NCI-H1436 treated with DMSO at 0.1 percent for 48 hours (cell line): ENCODE measurements around the gene LSP1.

Experiments used
- DNase-seq: peaks from one replicate; lab custom pipeline; 2025; lab: John Stamatoyannopoulos, UW

LSP1 gene

DNA sequence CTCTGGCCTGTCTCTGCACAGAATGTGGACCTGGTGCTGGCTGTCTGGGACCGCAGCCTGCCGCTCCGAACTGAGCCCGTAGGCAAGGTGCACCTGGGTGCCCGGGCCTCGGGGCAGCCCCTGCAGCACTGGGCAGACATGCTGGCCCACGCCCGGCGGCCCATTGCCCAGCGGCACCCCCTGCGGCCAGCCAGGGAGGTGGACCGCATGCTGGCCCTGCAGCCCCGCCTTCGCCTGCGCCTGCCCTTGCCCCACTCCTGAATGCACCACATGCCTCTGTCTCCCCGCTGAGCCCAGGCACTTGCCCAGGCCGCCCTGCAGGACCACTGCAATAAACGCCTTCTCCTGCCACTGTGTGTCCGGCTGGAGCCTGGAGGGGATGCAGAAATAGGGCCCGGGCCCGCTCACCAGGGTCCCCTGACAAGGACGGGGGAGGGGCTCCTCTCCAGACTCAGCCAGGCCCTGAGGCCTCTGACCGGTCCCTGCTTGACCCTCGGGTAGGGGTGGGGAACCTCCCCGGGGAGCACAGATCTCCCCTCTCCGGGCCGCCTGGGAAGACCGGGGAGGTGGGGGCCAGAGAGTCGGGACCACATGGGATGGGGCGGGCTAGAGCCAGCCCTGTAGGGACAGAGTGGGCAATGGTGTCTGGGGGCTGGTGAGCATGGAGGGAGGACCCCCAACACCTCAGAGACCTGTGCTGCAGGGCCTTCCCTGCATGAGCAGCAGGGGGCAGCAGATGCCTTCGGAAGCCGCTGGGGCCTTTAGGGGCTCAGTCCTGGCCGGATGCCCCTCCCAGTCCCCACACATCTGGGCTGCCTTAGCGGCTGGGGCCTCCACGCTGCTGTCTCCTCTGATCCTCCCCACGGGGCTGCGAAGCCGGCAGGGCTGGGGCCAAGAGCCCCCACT lies 15.5 kb upstream of the LSP1 start:
- no peak for DNase-seq

DNA sequence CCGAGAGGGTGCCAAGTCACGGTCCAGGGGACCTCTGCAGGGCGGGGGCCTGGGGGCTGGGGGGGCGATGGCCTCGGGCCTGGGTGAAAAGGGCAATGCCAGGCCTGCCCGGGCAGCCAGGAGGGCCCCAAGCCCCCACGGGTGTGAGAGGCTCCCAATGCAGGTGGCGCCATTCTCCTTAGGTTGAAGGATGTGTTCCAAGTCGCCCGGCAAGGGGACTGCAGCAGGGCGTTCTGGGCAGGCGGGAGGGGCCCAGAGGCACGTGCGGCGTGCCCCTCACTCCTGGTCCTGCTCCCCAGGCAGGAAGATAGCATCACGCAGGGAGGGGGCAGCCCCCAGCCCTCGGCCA lies 14.8 kb upstream of the LSP1 start:
- DNase-seq, result no peak

DNA sequence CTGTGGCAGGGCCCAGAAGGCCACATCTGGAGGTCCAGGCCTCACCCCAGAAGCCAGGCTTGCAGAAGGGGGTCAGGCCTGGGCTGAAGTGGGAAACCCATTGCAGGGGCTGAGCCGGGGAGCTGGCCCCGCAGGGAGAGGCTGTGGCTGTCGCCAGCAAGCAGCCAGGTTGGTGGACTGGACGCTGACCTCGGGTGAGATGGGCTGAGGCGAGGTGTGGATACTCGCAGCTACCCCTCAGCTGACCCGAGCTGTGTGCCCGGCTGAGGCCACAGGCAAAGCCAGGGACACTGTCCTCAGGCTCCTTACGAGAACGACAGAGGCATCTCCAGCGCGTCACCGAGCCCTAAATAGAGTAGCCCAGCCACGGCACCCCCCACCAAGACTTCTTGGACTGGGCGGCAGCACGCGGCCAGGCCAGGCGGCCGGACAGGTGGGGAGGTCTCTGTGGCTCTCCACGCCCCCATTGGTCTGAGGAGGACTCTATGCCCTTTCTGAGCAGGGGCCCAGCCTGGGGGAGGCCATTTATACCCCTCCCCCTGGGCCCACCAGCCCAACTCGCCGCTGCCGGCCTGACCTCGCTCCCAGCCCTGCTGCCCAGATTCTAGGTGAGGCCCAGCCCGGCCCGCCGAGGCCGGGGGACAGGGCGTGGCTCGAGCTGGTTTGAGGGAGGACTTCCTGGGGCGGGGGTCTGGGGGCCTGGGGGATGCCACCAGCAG lies 14.3 kb upstream of the LSP1 start, which contains the start of gene TNNI2:
Gene TNNI2 (plus strand): TSS at position 556 of the 719 bp plus-strand sequence. CDS start 716 bp downstream, outside the sequence.
- DNase-seq, result no peak

DNA sequence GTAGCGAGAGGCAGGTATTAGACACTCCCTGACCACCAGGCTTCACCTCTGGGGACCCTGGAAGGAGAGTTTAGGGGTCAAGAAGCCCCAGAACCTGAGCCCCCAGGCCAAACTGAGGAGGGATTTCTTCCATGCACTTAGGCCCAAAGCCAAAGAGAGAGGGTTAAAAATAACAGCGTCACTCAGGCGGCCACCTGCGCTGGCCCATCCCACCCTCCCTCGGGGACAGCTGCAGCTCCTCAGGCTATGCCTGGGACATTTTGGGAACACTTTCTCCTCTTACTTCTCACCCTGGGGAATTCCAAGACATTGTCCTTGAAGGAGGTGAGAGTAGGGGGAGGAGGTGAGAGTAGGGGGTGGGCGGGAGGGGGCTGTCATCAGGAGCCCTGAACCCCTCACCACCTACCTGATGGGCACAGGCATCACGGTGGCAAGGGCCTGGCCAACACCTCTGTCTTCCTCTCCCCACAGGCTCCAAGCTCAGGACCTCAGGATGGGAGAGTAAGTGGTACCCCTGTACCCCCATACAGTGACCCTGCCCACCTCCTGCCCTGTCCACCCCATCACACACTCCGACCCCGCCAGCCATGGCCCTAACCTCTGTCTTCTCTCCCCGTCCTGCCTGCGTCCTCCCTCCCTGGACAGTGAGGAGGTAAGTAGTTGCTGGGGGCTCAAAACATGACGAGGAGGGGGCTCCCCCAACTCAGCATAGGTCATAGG lies 13.5 kb upstream of the LSP1 start:
- DNase-seq, result no peak

DNA sequence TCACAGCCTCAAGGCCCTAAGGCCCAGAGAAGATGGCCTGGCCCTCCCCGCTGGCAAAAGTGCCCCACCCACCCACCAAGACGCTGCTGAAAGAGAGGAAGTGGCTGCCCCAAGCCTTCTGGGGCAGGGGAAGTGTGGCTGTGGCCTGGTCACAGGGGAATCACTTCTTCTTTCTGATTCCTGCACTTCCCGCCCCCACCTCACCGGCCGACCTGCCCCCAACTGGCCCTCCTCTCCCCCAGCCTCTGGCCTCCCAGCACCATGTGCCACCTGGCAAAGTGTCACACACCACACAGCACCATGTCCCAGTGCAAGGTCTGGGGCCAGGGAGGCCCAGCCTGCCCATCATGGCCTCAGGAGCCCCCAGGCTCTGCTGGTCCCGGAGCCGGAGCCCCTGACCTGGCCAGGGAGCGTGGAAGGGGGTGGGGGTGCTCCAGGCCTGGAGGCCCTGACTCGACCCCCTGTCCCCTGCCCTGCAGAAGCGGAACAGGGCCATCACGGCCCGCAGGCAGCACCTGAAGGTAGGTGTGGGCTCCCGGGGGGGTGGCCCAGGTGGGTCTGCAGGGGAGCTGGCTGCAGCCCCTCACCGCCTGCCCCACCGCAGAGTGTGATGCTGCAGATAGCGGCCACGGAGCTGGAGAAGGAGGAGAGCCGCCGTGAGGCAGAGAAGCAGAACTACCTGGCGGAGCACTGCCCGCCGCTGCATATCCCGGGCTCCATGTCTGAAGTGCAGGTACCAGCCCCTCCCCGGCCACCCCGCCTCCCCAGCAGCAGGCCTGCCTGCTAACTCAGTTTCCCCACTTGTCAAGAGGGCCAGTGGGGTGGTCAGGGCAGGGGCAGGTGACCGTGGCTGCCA lies 12.7 kb upstream of the LSP1 start:
- no peak for DNase-seq

DNA sequence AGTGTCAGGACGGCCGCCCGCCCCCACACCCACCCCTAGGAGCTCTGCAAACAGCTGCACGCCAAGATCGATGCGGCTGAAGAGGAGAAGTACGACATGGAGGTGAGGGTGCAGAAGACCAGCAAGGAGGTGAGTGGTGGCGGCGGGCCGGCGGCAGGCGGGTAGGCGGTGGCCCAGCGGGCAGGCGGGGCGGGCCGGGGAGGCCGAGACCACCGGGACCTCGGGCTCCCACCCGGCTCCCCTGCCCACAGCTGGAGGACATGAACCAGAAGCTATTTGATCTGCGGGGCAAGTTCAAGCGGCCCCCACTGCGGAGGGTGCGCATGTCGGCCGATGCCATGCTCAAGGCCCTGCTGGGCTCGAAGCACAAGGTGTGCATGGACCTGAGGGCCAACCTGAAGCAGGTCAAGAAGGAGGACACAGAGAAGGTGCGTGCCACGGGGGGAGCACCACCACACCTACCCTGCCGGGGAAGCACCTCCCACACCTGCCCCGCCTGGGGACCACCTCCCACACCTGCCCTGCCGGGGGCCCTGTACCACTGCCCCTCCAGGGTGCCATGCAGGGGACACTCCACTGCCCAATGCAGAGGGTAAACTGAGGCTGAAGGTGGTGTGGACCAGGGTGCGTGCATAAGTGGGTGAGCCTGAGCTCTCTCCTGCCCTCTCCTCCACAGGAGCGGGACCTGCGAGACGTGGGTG lies 12.0 kb upstream of the LSP1 start:
- no peak for DNase-seq

DNA sequence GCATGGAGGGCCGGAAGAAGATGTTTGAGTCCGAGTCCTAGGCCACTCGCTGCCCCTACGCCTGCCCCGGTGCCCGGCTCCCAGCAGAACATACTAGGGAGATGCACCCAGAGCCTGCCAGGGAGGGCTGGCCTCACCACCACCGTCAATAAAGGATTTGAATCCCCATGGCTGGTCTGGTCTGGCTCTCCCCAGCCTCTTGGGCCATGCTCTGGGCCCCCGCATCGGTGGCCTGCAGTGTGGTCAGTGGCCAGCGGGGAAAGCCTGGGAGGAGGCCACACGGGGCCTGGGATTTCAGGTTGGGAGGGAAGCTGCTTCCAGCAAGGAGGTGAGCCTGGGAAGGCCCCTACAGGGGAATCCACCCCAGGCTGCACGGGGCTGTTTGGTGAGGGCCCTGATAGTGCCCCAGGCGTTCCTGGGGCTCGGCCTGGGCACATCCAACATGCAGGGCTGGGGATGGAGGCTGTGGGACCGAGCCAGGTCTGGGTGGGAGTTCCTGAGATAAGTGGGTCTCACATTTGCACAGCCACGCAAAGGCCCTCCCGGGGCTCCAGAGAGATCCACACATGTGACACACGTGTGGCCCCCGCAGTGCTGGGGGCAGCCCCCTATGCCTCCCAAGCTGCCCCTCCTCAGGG lies 11.3 kb upstream of the LSP1 start:
- no peak for DNase-seq

DNA sequence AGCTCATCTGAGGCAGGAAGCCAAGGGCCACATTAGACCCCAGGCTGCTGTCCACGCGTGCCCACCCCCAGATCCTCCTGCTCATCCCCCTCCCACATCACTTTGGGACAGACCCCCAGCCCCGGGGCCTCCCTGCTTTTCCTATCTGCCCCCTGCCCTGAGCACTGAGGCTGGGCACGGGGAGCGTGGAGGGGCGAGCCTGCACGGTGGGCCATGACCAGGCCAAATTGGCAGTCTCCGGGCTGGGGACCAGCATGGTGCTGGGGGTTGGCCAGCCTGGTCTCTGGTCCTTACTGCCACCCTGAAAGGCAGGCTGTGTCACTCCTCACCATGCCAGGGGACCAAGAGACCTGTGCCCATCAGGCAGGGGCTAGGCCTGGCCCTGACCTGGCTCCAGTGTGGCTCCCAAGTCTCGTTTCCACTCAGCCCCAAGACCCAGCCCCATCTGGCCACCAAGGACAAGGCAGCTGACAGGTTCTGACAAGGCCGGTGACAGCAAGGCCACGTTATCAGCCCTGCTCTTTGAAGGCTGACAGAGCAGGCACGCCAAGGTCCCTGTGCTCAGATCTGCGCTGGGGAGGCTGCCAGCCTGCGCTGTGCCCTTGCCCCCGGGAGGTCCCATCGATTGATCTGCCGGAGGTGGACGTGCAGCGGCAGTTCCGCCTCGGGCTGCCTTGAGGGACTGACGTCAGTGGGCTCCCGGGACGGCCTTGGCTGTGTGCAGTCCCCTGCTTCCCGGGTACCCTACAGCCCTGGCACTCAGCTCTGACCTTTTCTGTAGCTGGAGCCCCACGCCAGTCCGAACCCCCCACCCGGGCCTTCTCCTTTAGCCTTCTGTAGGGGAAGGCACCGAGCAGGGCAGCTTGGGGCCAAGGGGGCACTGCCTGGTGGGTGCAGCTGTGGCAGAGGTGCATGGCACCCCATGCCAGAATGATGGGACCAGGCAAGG lies 10.5 kb upstream of the LSP1 start:
- no peak for DNase-seq

DNA sequence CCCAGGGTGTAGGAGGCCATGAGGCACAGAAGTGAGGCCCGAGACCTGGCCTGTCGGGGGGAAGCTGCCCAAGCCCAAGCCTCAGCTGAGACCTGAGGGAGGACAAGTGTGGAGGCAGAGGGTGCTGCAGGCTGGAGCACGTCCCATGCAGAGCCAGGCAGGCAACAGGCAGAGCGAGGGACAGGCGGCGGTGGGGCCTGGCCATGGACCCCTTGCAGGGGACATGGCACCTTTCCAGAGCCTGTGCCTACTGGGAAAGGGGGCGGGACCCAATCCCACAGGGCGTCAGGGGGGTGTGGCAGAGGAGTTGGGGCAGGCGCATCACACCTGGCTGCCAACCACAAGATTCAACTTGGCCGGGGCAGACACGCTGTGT lies 9.8 kb upstream of the LSP1 start:
- DNase-seq, result no peak

DNA sequence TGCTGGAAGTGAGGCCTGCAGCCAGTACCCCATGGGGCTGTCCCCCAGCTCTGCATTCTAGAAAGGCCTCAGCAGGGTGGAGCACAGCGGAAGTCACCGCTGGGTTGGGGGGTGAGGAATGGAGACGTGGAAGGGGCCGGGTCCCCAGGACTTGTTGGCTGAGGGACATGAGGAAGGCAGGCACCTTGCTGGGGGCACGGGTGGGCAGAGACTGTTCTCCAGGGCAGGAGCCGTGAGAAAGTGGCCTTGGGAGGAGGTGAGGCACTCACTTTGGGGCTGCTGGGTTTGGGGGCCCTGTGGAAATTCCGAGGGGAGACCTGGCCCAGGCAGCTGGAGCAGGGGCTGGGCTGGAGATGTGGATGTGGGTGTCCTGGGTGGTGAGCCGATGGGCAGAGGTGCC lies 9.1 kb upstream of the LSP1 start:
- no peak for DNase-seq

DNA sequence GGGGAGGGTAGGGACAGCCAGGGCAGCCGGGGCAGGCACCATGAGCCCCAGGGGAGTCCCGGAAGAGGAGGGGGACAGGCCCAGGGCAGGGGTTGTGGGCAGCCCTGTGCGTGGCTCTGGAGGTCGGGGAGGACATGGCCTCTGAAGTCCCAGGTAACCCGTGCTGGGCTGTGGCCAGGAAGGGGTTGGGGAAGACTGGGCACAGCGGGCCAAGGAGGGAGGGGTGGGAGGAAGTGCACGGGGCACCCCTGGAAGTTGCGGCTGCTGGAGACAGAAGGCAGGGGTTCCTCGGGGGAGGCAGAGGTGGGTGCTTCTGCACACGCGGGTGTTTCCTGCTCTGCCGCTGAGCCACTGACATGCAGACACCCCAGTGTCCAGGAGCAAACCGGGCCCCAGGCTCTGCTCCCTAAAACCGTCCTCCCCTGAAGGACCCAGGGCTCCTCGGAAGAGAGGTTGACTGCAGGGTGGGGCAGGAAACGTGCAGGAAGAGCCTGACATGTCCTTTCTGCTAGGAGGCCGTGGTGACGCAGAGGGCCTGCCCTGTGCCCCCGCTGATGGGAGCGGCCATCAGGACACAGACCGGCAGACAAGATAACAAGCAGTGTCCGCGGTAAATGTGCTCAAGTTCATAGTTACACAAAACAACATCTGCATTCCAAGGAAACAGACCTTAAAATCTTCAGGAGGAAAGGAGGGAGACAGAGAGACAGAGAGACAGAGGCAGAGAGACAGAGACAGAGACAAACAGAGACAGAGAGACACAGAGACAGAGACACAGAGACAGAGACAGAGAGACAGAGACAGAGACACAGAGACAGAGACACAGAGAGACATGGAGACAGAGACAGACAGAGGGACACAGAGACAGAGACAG lies 8.4 kb upstream of the LSP1 start:
- no peak for DNase-seq

DNA sequence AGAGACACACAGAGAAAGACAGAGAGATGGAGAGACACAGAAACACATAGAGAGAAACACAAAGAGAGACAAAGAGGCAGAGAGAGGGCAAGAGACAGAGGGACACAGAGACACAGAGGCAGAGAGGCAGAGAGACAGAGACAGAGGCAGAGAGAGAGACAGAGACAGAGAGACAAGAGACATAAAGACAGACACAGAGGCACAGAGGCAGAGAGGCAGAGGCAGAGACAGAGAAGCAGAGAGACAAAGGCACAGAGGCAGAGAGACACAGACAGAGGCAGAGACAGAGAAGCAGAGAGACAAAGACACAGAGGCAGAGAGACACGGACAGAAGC lies 7.8 kb upstream of the LSP1 start:
- DNase-seq, result no peak

DNA sequence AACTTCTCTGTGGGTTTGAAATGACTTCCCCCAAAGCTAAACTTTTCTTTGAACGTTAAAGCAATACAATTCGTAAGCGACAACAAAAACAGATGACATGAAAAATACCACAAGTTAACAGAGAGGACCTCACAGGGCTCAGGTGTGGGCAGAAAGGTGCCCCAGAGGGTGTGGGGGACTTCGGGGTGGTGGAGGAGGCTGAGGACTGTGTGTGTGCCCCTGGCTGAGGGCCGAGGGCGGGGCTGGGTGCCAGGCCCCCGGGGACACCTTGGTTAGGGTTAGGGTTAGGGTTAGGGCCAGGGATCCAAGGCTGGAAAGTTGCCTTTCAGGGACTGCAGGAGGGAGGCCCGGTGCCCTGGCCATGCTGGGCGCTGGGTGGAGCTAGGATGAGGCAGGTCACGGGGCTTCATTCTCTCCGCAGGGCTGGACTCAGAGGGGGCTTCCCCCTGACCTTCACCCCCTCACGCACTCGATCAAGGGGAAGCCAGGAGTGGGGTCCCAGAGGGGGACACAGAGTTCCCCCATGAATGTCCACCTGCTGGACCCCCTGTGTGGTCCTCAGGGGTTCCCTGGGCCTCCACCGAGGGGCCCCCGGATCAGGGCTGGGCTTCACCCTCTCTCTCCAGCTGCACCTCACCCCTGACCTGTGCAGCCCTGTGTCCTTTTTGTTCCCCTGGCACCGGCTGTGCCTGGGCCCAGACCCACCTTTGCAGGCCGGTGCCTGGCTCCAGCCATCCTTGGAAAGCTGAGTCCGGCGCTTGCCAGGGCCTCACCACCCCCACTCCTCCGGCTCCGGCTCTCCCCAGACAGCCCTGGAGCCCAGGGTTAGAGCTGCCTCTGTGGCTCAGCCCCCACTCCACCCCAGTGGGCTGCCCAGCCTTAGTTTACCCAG lies 7.1 kb upstream of the LSP1 start:
- DNase-seq, result no peak

DNA sequence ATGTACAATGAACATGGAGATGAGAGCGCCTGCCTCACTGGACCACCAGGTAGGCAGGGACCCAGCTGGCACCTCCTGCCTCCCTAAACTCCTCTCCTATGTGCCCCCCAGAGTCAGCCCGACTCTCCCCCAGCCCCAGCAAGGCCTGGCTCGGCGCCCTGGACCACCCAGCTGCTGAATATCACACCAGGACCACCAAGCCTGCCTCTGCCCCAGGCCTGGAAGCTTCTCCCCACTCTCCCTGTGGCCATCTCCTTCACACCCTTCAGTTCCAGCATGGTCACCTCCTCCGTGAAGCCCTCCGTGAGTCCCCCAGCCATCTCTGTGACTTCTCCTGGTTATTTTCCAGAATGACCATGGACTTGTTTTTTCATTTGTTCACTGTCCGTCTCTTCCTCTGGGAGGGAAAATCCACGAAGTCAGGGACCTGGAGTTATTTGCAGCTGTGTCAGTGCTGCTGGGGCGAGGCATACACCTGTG lies 6.4 kb upstream of the LSP1 start:
- no peak for DNase-seq

DNA sequence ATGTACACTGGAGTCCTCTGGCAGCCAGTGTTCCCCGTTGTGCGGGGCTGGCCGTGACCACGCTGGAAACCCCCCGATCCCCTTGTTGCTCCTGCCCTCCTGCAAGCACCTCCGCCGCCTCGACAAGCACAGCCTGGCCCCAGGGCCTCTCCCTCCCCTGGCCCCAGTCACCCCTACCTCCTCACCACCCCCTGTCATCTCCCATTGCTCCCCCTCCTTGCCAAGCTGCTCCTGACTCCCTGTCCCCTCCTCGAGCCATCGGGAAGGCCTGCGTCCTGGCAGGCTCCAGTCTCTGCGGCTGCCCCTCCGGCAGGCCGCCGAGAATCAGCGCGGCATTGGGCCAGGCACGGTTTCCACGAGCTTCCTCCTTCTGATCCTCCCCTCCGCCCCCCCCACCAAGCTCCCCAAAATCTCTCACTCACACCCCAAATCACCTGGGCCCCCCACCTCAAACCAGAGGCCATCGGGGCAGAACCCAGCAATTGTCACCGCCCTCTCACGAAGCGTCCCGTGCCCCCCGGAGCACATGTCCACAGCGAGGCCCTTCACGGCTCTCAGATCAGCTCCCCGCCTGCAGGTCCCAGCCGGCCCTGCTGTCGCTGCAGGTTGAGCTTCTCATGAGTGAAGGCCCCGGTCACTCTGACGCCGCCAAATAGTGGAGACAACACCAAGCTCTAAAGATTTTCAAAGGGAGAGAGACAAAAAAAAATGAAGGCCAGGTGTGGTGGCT lies 5.7 kb upstream of the LSP1 start:
- no peak for DNase-seq

DNA sequence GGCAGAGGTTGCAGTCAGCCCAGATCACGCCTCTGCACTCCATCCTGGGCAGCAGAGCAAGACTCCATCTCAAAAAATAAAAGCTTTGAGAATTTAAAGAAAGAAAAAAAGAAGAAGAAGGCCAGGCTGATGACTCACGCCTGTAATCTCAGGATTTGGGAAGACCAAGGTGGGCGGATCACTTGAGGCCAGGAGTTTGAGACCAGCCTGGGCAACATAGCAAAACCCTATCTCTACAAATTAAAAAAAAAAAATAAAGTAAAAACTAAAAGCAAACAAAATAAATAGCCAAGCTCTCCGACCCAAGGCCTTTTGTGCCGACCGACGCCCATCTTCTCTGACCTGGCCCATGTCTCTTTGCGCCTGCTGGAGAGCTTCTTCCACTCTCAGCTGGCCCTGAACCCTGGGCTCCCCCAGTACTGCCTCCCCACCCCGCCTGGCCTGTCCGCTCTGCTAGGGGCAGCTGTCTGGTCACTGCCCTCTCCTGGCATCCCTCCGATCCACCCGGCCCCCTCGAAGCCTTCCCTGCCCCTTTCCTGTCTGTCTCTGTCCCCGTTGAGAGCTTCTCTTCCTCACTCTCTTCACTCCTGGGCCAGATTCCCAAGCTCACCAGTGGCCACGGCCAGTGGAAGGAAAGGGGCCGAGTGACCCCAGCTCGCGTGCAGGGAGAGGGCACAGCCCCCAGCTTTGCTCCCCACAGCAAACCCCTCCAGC lies 4.8 kb upstream of the LSP1 start:
- DNase-seq, result no peak
